ENCODE results near the gene ASZ1.

The ASZ1 gene

GRCh38 chr7:117319181-117319580, 108.1 kb downstream of the ASZ1 start:
- Histone ChIP-seq H3K9me3 (ENCODE audit: insufficient read depth, low read length, severe bottlenecking) (no peaks in the 10 kb centered on the region), H3K4me2 (ENCODE audit: insufficient read depth, low read length) (no peak overlapping the region), H4K20me1 (ENCODE audit: insufficient read depth, low read length) (no peaks in the 10 kb centered on the region), H3K4me1 (ENCODE audit: insufficient read depth, low read length) (no peaks in the 10 kb centered on the region), H3K79me2 (ENCODE audit: insufficient read depth, low read length) (no peaks in the 10 kb centered on the region), H3K9ac (ENCODE audit: low read depth, low read length) (no peak overlapping the region), H3K27me3 (ENCODE audit: insufficient read depth, low read length, poor library complexity) (no peaks in the 10 kb centered on the region), H3K4me3 (ENCODE audit: low read depth in 1 of 2, low read length in 2 of 2) (no peak overlapping the region), H2AFZ (ENCODE audit: low read depth, low read length) (no peak overlapping the region), H3K36me3 (ENCODE audit: insufficient read depth, low read length) (no peaks in the 10 kb centered on the region), H3K27ac (ENCODE audit: low read length) (no peak overlapping the region)
- no peak for DNase-seq
- TF ChIP-seq, protein P1, sequence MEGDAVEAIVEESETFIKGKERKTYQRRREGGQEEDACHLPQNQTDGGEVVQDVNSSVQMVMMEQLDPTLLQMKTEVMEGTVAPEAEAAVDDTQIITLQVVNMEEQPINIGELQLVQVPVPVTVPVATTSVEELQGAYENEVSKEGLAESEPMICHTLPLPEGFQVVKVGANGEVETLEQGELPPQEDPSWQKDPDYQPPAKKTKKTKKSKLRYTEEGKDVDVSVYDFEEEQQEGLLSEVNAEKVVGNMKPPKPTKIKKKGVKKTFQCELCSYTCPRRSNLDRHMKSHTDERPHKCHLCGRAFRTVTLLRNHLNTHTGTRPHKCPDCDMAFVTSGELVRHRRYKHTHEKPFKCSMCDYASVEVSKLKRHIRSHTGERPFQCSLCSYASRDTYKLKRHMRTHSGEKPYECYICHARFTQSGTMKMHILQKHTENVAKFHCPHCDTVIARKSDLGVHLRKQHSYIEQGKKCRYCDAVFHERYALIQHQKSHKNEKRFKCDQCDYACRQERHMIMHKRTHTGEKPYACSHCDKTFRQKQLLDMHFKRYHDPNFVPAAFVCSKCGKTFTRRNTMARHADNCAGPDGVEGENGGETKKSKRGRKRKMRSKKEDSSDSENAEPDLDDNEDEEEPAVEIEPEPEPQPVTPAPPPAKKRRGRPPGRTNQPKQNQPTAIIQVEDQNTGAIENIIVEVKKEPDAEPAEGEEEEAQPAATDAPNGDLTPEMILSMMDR (IDR thresholded peaks at IDR 0.05; ENCODE audit: borderline replicate concordance, extremely low read depth, low read length, poor library complexity, severe bottlenecking): no peak
- no peak for TF ChIP-seq EZH2 (IDR thresholded peaks at IDR 0.05; ENCODE audit: borderline replicate concordance, low read depth, low read length, severe bottlenecking)
- no peak for ATAC-seq (ENCODE audit: insufficient read depth, low read depth)

DNA sequence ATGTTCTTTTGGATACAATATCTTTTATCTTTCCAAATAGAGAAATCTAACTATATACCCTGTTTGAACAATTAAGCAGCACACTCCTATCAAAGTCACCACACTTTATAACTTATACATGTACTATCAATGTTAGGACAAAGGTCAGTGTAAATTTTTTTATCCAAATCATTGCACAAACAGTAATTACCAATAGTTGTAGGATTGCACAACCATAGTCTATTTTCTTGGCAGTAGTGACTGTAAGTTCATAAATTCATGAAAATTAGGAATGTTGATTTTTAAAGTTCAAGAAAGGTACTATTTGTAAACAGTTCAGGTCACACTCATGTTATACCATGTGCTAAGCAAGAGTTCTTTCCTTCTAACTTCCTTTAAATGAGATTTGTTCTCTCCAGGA, 113.7 kb downstream of the ASZ1 start:
- no peaks in the 10 kb centered on the region for H3K79me2 ChIP-seq (ENCODE audit: insufficient read depth, low read length)
- H3K27ac ChIP-seq (ENCODE audit: low read length): no peak overlapping the region
- no peaks in the 10 kb centered on the region for H3K9me3 ChIP-seq (ENCODE audit: insufficient read depth, low read length, severe bottlenecking)
- H2AFZ ChIP-seq (ENCODE audit: low read depth, low read length): no peak overlapping the region
- no peak overlapping the region for H3K4me3 ChIP-seq (ENCODE audit: low read depth in 1 of 2, low read length in 2 of 2)
- TF ChIP-seq, protein P1 (IDR thresholded peaks at IDR 0.05; ENCODE audit: borderline replicate concordance, extremely low read depth, low read length, poor library complexity, severe bottlenecking): no peak
- no peak for TF ChIP-seq EZH2 (IDR thresholded peaks at IDR 0.05; ENCODE audit: borderline replicate concordance, low read depth, low read length, severe bottlenecking)
- H3K27me3 ChIP-seq (ENCODE audit: insufficient read depth, low read length, poor library complexity): no peaks in the 10 kb centered on the region
- ATAC-seq (ENCODE audit: insufficient read depth, low read depth): no peak
- no peak overlapping the region for H3K9ac ChIP-seq (ENCODE audit: low read depth, low read length)
- no peaks in the 10 kb centered on the region for H3K36me3 ChIP-seq (ENCODE audit: insufficient read depth, low read length)
- no peak for DNase-seq
- H3K4me1 ChIP-seq (ENCODE audit: insufficient read depth, low read length): no peaks in the 10 kb centered on the region
- H3K4me2 ChIP-seq (ENCODE audit: insufficient read depth, low read length): no peak overlapping the region
- no peaks in the 10 kb centered on the region for H4K20me1 ChIP-seq (ENCODE audit: insufficient read depth, low read length)

Measured in DND-41 (cell line).